NCI-H187 treated with DMSO at 0.1 percent for 48 hours (cell line): ENCODE measurements around the gene GHDC.
"Not testable (repeated sequence)": the region's sequence is repeated elsewhere in the genome, so short reads cannot be mapped to it uniquely, and the experiment has no call there.

Source experiments
- DNase-seq: peaks from one replicate; lab custom pipeline; 2025; lab: John Stamatoyannopoulos, UW

The GHDC gene

GRCh38 chr17:42193969-42194899 is at the start of gene GHDC:
Gene GHDC, minus strand, starts transcription at chr17:42194494. Its CDS starts 913 bp downstream, at chr17:42193581.
- peak; percentile 79 for DNase-seq

- DNase-seq: no peak
Observed at GRCh38 chr17:42243493-42243982, 49.2 kb upstream of the GHDC start.

- no peak for DNase-seq
Observed at GRCh38 chr17:42241871-42242270, 47.6 kb upstream of the GHDC start.

- not testable (repeated sequence) for DNase-seq
Observed at GRCh38 chr17:42240863-42241262, 46.6 kb upstream of the GHDC start.

GRCh38 chr17:42240201-42240600 is 45.9 kb upstream of the GHDC start:
- no peak for DNase-seq

GRCh38 chr17:42239576-42239975 is 45.3 kb upstream of the GHDC start:
- DNase-seq: not testable (repeated sequence)

- DNase-seq: no peak
Observed at GRCh38 chr17:42236760-42237159, 42.5 kb upstream of the GHDC start.

- no peak for DNase-seq
Observed at GRCh38 chr17:42233994-42234393, 39.7 kb upstream of the GHDC start.

GRCh38 chr17:42233156-42233555 is 38.9 kb upstream of the GHDC start:
- no peak for DNase-seq

- no peak for DNase-seq
Observed at GRCh38 chr17:42230225-42230624, 35.9 kb upstream of the GHDC start.

- DNase-seq: no peak
Observed at GRCh38 chr17:42227849-42228700, 33.8 kb upstream of the GHDC start.

GRCh38 chr17:42225646-42226045 is 31.4 kb upstream of the GHDC start:
- DNase-seq: no peak

GRCh38 chr17:42224651-42225050 is 30.4 kb upstream of the GHDC start:
- no peak for DNase-seq

- DNase-seq: no peak
Observed at GRCh38 chr17:42221886-42222745, 27.8 kb upstream of the GHDC start.

GRCh38 chr17:42219280-42219679 is 25.0 kb upstream of the GHDC start:
- not testable (repeated sequence) for DNase-seq

GRCh38 chr17:42214156-42214555 is 19.9 kb upstream of the GHDC start:
- DNase-seq: no peak

- DNase-seq: no peak
Observed at GRCh38 chr17:42212382-42212781, 18.1 kb upstream of the GHDC start.

- not testable (repeated sequence) for DNase-seq
Observed at GRCh38 chr17:42211921-42212341, 17.6 kb upstream of the GHDC start.

- no peak for DNase-seq
Observed at GRCh38 chr17:42210046-42210445, 15.8 kb upstream of the GHDC start.

GRCh38 chr17:42206153-42206612 is 11.9 kb upstream of the GHDC start:
- DNase-seq: not testable (repeated sequence)

GRCh38 chr17:42203354-42203753 is 9.1 kb upstream of the GHDC start:
- DNase-seq: no peak
